Cortex of kidney (tissue), 1 donor: ENCODE results near the gene ZNRD2.

Experiments used
- DNase-seq: peaks from one replicate; lab custom pipeline; 2025; lab: John Stamatoyannopoulos, UW

Gene ZNRD2

DNA sequence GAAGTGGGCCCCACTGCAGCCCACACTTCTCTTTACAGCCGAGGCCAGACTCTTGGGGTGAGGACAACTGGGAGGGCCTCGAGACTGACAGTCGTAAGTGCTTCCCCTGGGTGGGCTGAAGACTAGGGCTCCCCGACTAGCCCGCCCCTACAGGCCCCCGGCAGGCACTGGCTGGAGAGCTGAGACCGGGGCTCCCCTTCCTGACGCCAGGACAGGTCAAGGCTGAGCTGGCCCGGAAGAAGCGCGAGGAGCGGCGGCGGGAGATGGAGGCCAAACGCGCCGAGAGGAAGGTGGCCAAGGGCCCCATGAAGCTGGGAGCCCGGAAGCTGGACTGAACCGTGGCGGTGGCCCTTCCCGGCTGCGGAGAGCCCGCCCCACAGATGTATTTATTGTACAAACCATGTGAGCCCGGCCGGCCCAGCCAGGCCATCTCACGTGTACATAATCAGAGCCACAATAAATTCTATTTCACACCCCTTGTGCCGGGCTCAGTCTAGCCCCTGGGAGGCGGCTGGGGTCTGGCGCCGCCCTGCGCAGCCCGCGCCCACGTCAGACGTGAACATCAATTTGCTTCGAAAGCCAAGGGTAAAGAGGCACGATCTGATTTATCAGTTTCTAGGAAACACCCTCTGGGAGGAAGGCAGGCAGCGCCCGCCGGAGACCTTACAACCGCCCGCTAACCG is 31.9 kb upstream of the ZNRD2 start:
- DNase-seq, result no peak

DNA sequence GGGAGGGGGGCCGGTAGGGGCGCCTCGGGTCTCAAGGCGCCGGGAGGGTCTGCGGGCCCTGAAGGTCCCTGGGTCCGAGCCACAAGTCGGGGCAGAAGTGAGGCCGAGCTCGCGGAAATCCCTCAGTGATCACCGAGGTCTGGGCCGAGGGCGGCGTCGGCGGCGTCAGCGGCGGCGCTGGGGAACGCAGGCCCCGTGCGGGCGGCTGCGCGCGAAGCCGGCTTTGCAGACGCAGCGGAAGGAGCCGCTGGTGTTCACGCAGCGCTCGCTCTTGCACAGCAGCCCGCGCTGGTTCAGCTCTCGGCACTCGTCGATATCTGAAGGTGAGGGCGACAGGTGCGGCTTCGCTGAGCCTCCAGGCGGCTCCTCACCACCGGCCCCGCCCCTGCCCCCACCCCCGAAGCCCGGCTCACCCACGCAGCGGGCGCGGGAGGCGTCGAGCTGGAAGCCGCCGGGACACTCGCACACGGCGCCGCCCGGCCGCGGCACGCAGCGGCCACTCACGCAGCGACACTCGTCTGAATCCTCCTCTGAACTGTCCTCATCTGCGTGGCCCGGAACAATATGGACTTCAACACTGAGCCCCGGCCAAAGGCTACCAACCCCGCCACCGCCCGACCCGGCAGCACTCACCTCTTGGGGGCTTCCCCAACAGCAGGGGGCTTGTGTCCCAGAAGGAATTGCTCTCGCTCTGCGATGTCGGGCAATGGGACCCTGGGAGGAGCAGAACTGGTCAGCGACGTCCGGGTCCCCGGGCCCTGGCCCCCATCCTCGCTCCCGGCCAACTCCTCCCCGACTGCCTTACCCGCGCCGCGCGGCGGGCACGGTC is 31.1 kb upstream of the ZNRD2 start:
- no peak for DNase-seq

DNA sequence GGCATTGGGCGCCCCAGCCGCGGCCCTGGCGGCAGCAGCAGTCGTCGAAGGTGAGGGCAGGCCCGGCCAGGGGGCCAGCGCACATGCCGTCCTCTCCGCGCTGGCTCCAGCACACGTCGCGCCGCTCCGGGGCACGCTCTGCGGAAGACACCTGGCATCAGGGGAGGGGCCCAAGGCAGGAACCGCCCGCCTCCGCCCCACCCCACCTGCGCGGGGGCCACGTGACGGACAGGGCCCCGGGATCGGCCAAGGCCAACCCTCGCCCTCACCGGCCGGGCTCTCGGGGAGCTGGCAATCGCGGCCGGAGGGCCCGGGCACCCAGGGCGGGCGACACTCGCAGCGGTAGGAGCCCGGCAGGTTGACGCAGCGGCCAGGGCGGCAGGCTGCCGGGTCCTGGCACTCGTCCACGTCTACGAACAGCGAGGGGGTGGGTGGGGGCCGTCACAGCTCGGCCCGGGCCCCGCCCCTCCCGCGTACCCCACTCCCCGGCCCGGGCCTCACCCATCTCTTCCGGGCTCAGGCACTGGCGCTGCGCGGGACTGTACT is 30.5 kb upstream of the ZNRD2 start:
- DNase-seq, result no peak

DNA sequence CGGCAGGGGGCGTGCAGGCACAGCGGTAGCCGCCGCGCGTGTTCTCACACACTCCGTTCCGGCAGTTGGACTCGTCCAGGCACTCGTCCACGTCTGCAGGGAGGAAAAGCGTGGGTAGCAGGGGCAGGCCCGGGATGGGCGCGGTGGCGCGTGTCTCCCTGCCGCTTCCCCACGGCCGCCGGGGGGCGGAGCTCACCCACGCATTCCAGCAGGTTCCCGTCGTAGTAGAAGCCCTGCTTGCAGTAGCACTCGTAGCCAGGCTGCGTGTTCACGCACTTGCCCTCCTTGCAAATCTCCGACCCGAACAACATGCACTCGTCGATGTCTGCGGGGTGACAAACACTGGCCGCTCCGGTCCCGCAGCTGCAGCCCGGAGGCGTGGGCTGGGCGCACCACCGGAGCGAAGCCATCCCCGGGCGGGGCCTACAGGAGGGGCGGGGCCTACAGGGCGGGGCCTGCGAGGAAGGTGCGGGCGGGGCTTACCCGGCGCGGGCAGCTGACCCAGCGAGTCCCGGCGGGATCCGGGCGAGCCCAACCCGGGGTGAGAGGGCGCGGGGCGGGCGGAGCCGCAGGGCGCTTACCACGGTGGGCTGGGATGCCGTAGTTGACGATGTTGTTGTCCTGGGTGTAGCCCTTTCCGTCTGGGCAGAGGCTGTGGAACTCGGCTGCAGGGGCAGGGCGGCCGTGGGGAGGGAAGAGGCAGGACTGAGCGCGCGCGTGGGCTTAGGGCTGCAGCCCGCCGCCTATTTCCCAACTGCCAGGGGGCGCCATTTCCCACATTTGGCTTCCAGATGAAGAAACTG is 29.8 kb upstream of the ZNRD2 start:
- no peak for DNase-seq

DNA sequence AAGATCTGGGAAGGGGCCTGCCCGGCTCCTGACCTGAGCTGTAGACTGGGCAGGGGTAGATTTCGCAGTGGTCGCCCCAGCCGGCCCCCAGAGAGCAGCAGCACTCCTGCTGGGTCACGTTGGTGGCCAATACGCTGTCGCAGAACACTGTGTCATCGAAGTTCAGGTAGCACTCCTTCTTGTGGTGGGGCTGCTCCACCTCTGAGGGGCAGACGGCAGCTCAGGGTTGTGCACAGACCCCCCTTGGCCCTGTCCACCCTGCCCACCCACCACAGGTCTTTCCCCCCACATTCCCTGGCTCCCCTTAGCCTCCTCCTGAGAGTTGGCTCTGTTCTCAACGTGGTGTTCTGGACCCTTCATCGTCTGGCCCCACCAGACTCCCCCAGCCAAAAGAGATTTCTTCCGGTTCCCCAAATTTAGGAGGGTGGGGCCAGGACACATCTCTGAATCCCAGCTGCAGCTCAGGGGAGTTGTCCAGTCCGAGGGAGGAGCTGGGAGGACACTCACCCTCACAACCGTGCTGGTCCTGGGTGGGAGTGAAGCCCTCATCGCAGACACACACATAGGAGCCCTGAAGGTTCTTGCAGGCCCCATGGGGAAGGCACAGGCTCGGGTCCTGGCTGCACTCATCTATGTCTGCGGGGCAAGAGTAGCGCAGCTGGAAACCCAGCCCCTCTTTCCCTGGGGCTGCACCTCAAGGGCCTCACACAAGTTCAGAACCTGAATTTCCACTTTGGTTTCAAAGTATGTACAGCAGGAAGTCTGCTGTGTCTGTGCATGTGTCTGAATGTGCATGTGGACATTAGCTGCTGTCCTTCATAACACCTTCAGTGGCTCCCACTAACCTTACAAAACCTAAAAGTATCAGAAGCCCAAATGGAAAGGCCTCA is 28.9 kb upstream of the ZNRD2 start:
- no peak for DNase-seq

DNA sequence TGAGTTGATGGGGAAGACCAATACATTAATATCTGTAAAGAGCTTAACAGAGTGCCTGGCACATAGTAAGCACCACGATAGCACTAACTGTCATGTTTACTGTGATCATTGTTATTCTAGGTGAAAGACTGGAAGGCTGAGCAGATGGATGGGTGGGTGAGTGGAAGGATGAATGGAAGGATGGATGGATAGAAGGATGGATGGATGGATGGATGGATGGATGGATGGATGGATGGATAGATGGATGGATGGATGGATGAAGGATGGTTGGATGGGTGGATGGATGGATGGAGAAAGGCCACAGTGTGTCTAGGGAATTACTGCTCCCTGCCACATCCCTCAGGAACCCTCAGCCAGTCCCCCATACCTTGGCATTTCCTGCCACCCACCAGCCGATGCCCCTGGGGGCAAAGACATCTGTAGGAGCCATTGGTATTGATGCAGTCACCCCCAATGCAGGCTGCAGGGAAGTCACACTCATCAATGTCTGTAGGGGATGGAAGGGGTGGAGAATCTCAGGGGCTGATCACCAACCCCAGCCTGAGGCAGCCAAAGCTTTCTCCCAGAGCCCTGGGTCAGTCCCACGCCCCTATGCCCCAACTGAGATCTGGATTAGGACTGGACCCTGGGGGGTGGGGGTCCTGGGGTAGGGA is 27.4 kb upstream of the ZNRD2 start:
- DNase-seq, result no peak

DNA sequence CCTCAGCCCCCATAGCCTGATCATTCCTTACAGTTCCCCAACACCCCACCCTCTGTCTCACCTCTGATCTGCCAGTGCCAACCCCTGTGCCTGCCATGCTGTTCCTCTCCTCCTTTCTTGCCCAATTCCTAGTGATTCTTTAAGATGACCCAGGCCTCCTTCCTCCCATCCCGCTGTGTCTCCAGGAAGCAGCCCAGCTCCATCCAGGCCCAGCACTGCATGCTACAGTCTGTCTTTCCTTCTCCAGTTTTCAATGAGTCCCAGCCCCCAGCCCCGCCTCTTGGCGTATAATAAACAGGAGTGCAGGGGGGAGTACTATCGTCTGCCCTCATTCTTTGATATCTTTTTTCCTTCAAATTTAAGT is 24.4 kb upstream of the ZNRD2 start:
- DNase-seq, result no peak

DNA sequence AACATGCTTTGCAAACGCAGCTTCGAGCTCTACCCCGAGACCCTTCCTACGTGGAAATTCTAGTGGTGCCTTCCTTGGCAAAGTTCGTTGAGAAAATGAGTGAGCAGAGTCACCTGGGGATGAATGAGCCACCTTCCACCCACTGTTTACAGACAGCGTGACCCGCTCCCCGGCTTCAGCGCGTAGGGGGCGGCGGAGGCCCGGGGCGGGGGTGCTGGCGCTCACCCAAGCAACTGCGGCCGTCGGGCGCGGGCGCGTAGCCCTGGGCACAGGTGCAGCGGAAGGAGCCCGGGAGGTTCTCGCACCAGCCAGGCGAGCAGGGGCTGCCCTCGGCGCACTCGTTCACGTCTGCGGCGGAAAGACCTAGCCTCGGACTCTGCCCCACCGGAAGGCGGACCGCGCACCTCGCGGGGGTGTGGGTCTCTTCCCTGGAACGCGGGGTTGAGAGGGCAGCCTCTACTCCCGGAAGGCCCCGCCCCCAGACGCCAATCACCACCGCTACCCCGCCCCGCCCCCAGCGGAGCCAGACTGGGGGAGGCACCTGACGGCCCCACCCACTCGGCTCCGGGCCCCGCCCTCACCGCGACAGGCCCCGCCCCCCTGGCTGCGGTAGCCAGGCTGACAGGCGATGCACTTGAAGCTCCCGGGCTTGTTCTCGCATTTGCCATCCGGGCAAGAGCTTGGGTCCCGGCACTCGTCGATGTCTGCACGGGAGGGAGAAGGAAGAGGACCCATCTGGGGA is 23.9 kb upstream of the ZNRD2 start:
- no peak for DNase-seq

DNA sequence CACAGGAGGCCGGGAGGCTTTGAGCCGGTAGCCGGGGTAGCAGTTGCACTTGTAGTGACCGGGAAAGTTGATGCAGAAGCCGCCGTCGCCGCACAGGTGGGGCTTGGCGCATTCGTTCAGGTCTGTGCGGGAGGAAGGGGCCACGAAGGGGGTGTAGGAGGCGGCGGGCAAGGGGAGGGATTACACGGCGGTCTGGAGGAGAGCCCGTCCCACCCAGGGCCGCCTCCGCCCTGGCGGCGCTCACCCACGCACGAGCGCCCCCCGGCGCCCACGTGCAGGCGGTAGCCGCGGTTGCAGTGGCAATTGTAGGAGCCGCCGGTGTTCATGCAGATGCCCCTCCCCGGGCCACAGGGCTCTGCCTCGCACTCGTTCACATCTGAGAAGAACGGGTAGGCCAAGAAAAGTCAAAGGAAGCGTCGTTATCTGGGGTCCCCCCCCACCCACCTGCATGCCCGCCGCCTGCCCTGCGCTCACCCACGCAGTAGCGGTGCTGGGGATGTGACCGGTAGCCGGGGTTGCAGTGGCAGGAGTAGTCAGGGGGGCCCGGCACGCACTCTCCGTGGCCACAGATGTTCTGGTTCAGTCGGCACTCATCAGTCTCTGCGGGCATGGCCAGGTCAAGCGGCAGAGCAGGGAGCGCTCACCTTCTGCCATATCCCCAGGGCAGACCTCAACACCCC is 22.7 kb upstream of the ZNRD2 start:
- DNase-seq, result no peak

DNA sequence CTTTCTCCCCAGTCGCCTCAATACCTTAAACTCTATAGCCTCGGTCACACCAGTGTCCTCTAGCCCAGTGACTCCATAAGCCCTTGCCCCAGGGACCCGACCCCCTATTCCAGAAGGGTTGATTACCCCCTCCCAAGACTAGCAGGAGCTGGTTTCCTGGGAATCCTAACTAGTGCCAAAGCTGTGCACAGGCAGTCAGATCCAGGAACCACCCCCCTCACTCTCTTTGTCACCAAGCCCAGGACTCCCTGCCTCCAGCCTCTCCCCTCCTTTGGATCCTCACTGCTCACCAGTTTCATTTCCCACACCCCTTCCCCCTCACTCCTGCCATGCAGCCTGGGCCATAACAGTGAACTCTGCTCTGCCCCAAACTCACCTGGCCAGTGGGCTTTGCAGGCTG is 21.9 kb upstream of the ZNRD2 start:
- no peak for DNase-seq

DNA sequence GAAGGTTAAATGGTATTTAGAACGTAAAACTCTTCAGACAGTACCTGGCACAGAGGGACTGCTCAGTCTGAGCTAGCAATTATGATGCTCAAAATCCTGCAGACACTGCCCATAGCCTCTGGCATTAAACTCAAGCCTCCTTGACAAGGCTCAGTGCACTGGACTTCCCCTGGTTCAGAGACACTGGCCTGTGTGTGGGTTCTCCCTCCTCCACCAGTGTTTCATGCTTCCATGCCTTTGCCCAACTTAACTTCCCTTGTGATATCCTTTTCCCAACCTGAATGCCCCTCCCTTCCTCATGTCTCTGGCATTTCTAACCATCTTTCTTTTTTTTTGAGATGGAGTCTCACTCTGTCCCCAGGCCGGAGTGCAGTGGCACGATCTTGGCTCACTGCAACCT is 21.2 kb upstream of the ZNRD2 start:
- no peak for DNase-seq

DNA sequence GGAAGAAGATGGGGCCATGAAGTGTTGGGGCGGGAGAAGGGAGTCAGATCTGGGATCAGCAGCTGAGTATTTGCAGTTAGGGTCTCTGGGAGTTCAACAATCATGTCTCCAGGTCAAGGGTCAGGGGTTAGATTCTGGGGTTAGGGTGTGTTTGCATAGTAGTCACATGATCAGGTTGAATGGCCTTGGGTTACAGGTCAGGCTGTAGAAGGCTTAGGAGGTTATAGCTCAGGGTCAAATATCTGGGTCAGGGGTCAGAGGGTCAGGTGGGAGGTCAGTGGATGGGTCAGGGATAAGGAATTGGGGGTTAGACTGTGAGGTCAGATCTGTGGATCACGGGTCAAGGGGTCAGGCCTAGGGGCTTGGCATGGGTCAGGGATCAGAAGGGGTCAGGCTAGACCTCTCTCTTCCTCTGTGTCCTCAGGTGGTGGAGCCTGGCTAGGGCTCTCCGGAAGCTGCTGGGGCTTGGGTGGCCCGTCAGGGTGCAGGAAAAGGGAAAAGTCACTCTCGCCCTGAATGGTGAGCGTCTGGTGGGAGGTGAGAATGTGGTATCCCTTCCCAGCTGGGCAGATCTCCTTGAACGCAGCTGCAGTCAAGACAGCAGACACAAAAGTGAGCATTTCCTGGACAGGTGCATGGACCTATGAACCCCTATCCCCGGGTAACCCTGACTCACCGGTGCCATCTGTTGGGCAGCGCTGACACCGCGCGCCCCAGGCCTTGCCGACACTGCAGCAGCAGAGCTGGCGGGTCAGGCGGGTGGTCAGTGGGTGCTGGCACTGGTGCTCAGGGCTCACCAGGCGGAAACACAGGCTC is 18.5 kb upstream of the ZNRD2 start:
- no peak for DNase-seq

DNA sequence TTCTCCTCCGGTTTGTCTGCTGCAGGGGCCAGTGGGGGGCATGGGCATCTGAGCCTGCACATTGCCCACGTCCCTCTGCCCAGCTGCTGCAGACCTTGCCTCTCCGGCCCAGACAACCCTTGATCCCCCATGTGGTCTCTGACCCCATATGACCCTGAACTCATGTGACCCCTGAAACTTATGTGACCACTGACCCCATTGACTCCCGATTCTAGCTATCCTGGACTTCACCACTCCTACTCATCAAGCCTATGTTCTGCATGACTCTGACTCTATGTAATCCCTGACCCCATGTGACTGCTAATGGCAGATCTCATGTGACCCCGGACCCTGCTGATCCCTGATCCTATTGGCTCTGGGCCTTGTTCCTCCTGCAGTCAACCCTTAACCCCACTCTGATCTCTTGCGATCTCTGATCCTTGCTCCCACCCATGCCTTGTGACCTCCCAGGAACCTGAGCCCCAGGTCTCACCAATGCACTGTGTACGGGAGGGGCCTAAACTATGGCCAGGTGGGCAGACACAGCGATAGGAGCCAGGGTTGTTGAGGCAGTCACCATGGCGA is 17.8 kb upstream of the ZNRD2 start:
- DNase-seq, result no peak

DNA sequence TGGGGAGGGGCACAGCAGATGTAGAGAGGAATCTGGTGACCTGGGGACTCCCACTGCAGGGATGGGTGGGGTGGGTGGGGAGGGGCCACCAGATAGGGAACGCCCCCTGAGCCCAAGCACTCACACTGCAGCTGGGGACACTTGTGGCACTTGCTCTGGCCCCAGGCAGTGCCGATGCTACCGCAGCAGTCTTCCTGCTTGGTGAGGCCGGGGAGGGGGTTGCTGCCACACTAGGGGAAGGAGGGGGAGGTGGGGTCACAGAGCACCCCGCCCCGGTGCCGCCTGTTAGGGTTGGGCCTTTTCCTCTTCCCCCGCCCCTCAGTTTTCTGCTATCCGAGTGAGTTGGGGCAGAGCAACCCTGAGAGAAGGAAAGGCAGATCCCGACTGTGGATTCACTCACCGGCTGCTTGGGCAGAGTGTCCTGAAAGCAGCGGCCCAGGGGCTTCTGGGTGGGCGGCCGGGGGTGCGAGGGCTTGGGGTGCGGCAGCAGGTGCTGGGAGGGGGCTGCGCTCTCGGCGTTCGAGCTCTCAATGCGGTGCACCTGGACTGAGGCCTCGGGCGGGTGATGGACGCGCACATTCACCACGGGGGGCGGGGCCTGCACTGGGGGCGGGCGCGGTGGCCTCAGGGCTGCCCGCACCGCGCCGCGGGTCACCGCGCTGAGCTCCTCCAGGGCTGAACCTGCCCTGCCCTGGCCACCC is 16.8 kb upstream of the ZNRD2 start:
- DNase-seq, result no peak

DNA sequence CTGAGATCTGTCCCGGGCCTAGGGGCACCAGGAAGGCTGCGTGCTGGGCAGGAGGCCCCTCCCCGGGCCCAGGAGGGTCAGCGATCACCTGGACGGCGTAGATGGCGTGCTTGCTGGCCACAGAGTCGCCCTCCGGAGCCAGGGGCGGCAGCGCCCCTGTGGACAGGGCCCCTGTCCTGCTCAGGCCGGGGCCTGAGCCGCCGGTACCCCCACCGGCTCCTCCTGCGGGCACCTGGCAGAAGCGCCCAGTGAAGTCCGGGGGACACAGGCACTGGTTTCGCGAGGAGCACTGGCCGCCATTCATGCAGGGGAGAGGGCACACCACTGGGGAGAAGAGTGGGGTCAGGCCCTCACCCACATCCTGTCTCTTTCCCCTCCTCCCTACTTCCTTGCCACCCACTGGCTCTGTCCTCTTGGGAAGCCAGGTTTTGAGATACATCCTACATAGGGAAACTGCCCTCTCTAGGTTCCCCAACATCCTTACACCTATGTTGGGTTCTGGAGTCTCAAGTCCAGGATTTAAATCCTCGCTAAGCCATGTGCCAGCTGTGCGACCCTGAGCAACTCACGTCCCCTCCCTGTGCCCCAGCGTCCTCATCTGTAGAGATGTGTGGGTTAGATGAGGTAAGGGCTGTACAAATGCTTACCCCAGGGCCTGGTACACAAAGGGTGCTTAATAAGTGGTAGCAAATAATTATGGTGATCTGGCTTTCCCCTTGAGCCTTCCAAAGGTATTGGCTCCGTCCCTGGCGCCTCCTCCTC is 16.0 kb upstream of the ZNRD2 start:
- no peak for DNase-seq

DNA sequence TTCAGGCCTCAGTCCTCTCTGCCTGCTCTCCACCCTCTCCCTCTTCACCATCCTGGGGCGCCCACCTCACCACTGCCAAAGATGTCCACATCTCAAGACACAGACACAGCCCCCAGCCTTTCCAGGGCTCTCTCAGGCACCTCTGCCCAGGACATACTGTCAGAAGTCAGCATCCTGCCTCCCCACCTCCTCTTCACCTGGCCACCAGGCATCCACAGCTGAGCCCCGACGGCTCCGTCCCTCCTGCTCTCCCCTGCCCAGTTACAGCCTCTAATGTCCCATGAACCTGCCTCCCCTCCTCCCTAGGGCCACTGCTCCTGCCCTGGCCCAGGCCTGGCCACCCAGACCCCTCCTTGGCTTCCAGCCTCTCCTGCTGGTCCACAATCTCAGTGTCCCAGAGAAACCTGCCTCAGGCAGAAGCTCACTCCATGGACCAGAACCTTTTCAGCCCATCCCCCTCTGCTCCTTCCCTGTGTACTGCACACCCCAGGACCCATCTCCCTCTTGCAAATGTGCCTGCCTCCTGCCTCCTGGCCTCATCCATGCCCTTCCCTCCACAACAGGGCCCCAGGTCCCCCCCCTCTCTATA is 15.3 kb upstream of the ZNRD2 start:
- DNase-seq, result no peak
